Endothelial cell (in vitro differentiated cells): ENCODE results near the gene TCF19. TPM values are rescaled to one million over a fixed set of nuclear protein-coding genes. Genes with fewer than 3 reads are reported as not detected.

ENCODE experiments used
- DNase-seq: peaks from one replicate; pipeline ENCODE4 v3.0.0; 2021; ENCODE audit warnings: low spot score
- H3K27ac Mint-ChIP-seq: one replicate; pipeline ENCODE4 v1.8.0; 2021; ENCODE audit warnings: mixed read lengths, inconsistent platforms; ENCODE audit not compliant: unreplicated experiment
- H3K27me3 Mint-ChIP-seq: one replicate; pipeline ENCODE4 v1.8.0; 2021; ENCODE audit warnings: mild to moderate bottlenecking, moderate library complexity, mixed read lengths, inconsistent platforms; ENCODE audit not compliant: unreplicated experiment
- H3K36me3 Mint-ChIP-seq: one replicate; pipeline ENCODE4 v1.8.0; 2021; ENCODE audit warnings: mild to moderate bottlenecking, low read depth, mixed read lengths, inconsistent platforms; ENCODE audit not compliant: unreplicated experiment
- H3K4me1 Mint-ChIP-seq: one replicate; pipeline ENCODE4 v1.8.0; 2021; ENCODE audit warnings: mild to moderate bottlenecking, mixed read lengths, inconsistent platforms; ENCODE audit not compliant: unreplicated experiment
- H3K4me3 Mint-ChIP-seq: one replicate; pipeline ENCODE4 v1.8.0; 2021; ENCODE audit warnings: mild to moderate bottlenecking, mixed read lengths, inconsistent platforms; ENCODE audit not compliant: unreplicated experiment
- H3K9me3 Mint-ChIP-seq: one replicate; pipeline ENCODE4 v1.8.0; 2021; ENCODE audit warnings: mixed read lengths, inconsistent platforms; ENCODE audit not compliant: unreplicated experiment
- total RNA-seq: library from RNA; stranded (reverse); fragmentation: NEBNext Ultra II Directional; extraction: Animal tissue kit (Norgen Biotek cat#: 25700); gene quantifications from one replicate; pipeline ENCODE4 v1.2.1, GENCODE V29; 2021; ENCODE audit not compliant: unreplicated experiment
- TF ChIP-seq, protein P1 (sequence below): fragments of 200-600 bp; sonication (generic); IDR thresholded peaks from one replicate; pipeline ENCODE4 v1.5.0; 2021; ENCODE audit warnings: antibody characterized with exemption; ENCODE audit not compliant: unreplicated experiment

TCF19 gene
- total RNA-seq, 1 donor from 2014 or later: 17.2 TPM

DNA sequence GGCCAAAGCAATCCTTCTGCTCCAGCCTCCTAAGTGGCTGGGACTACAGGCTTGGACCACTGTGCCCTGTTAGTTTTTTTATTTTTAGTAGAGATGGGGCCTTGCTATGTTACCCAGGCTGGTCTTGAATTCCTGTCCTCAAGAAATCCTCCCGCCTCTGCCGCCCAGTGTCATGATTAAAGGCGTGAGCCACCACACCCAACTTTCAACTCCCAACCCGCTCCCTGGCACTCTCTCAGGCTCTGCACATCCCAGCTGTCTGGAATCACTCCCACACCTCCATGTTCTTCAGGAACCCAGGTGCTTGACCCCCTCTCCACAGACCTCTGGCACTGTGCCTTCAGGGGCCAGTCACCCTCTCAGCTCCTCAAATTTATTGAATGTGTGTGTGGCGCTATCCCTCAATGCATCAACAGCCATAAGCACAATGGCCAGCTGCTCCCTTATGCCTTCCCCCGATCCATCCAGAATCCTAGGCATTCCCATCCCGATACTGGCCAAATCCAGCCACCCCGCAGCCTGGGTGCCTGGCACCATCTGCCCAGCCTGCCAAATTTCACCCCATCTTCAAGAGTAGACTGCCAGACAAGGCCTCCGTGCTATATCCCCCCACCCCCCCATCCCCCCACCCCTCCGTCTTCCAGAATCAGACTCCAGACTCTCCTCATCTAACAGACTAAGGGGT is 12.7 kb downstream of the TCF19 start:
- Mint-ChIP-seq H3K9me3 (no peaks in the 10 kb centered on the region), H3K4me1 (peaks cover 4% of the 10 kb centered on the region), H3K27me3 (peaks cover 7% of the 10 kb centered on the region), H3K36me3 (peaks cover 4% of the 10 kb centered on the region), H3K4me3 (no peak overlapping the region), H3K27ac (no peak overlapping the region)
- TF ChIP-seq, protein P1, sequence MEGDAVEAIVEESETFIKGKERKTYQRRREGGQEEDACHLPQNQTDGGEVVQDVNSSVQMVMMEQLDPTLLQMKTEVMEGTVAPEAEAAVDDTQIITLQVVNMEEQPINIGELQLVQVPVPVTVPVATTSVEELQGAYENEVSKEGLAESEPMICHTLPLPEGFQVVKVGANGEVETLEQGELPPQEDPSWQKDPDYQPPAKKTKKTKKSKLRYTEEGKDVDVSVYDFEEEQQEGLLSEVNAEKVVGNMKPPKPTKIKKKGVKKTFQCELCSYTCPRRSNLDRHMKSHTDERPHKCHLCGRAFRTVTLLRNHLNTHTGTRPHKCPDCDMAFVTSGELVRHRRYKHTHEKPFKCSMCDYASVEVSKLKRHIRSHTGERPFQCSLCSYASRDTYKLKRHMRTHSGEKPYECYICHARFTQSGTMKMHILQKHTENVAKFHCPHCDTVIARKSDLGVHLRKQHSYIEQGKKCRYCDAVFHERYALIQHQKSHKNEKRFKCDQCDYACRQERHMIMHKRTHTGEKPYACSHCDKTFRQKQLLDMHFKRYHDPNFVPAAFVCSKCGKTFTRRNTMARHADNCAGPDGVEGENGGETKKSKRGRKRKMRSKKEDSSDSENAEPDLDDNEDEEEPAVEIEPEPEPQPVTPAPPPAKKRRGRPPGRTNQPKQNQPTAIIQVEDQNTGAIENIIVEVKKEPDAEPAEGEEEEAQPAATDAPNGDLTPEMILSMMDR: no peak
- no peak for DNase-seq

DNA sequence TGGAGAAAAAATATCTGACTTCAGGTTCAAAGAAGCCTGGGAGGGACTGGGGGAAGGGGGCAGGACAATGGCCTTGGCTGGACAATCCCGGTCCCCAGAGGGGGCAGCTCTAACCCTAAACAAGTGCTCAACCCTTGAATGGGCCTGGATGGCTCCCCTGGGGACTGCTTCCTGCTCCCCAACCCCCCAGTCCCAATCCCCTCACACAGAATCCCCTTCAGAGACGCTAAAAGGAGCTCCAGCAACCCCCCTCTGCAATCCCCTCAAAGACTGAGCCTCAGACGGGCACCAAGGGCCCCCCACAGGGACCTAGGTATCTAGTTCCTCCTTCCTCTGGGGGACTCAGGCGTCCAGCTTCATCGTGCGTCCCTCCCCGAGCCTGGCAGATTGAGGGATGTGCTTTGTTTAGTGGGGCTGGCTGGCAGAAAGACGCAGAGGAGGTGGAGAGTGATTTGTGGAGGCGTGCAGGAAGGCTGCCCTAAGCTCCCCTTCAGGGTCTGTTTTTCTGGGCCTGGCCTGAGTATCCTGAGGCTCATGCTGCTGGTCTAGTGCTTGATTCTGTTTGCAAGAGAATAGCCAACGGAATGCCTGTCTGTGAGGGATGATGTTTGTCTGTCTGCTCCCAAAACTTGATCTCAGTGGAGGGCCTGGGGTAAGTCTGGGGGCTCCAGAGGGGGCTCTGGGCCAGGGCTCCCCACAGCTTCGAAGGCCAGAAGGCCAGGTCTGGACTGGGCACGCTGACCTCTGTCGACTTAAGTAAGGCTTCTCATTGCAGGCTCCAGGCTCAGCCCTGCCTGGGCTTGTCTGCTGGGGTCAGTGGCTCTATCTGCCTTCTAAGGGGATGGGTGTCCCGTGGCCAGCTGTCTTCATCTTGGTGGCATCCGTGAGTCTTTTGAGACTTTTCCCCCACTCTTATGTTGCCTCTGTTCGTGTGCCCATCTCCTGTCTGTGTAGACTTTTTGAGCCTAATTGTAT is 13.8 kb downstream of the TCF19 start:
- peaks cover 4% of the 10 kb centered on the region for H3K36me3 Mint-ChIP-seq
- peaks cover 4% of the 10 kb centered on the region for H3K4me1 Mint-ChIP-seq
- DNase-seq: no peak
- no peak overlapping the region for H3K4me3 Mint-ChIP-seq
- H3K9me3 Mint-ChIP-seq: no peaks in the 10 kb centered on the region
- peaks cover 7% of the 10 kb centered on the region for H3K27me3 Mint-ChIP-seq
- TF ChIP-seq, protein P1: no peak
- no peak overlapping the region for H3K27ac Mint-ChIP-seq

DNA sequence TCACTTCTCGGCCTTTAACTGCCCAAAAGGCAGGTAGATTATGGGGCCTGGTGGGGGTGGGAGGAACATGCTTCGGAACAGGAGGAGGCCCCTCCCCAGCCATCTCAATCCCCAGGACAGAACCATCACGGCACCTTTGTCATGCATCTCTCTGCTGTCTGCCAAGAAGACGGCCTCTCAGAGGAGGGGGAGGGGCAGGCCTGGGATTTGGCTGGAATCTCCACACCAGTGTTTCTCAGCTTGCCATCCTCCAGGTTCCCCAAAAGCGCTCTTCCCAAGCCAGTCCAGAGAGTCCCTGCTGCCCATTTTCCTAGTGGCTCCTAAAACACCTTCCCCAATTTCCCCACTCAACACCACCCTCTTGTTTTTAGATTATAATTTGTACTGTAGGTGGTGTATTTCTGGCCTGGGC is 14.6 kb downstream of the TCF19 start:
- H3K27ac Mint-ChIP-seq: no peak overlapping the region
- H3K9me3 Mint-ChIP-seq: no peaks in the 10 kb centered on the region
- TF ChIP-seq, protein P1: no peak
- H3K4me1 Mint-ChIP-seq: peaks cover 4% of the 10 kb centered on the region
- H3K36me3 Mint-ChIP-seq: peaks cover 4% of the 10 kb centered on the region
- H3K27me3 Mint-ChIP-seq: peaks cover 9% of the 10 kb centered on the region
- H3K4me3 Mint-ChIP-seq: no peak overlapping the region
- DNase-seq: no peak

DNA sequence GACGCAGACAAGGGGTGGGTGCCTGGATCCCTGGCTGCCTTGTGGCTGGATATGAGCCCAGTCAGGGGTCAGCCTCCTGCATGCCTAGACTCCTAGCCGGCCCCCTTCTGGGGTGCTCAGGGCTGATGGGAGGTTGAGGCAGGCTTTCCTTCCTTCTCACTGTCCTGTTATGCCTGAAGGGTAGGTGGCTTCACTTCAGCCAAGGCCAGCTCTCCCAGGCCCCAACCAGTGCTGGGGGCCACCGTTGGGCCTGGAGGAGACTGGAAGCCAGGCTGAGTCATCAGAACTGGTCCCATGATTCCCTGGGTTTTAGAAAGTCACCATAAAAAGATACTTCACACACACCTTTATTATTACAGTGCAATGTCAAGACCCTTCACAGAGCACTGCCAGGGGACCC is 15.0 kb downstream of the TCF19 start:
- no peaks in the 10 kb centered on the region for H3K9me3 Mint-ChIP-seq
- H3K27ac Mint-ChIP-seq: no peak overlapping the region
- TF ChIP-seq, protein P1: no peak
- peaks cover 7% of the 10 kb centered on the region for H3K4me1 Mint-ChIP-seq
- H3K4me3 Mint-ChIP-seq: no peak overlapping the region
- peaks cover 3% of the 10 kb centered on the region for H3K36me3 Mint-ChIP-seq
- DNase-seq: no peak
- peaks cover 9% of the 10 kb centered on the region for H3K27me3 Mint-ChIP-seq
